ENCODE measurements around the gene POU2F3.

DNA sequence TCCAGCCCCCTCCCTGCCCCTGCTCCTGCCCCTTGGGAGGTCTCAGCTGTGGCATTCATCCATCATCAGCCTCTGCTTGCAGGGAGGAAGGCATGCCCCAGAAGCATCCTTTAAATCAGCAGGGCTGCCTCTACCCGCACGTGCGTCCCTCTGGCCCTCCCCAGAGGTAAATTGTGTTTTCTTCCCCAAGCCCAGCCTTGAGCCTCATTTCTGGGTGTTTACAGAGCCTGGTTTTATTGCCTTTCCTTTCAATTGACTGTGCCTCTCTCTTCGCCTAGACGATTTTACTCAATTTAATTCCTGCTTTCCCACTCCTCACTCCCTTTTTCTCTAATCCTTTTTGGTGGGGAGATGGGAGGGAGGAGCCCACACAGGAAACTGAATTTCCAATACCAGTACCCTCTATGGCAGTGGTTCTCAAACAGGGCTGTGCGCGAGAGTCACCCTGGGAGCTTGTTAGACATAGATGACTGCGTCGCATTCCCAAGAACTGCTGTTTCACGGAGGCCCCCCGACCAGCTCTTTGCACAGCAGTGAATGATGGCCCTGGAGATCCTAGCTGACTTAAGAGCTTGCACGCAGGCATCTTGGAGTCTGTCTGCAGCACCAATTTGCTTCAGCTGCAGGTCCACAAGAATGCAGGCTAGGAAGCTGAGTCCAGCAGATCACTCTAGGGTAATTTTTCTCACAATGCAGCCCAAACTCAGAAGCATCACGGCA, 44.2 kb upstream of the POU2F3 start:
- TF ChIP-seq, protein P1, sequence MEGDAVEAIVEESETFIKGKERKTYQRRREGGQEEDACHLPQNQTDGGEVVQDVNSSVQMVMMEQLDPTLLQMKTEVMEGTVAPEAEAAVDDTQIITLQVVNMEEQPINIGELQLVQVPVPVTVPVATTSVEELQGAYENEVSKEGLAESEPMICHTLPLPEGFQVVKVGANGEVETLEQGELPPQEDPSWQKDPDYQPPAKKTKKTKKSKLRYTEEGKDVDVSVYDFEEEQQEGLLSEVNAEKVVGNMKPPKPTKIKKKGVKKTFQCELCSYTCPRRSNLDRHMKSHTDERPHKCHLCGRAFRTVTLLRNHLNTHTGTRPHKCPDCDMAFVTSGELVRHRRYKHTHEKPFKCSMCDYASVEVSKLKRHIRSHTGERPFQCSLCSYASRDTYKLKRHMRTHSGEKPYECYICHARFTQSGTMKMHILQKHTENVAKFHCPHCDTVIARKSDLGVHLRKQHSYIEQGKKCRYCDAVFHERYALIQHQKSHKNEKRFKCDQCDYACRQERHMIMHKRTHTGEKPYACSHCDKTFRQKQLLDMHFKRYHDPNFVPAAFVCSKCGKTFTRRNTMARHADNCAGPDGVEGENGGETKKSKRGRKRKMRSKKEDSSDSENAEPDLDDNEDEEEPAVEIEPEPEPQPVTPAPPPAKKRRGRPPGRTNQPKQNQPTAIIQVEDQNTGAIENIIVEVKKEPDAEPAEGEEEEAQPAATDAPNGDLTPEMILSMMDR (IDR thresholded peaks at IDR 0.05) = no peak
- TF ChIP-seq POLR2A (IDR thresholded peaks at IDR 0.05) = no peak

Data from heart left ventricle (tissue), 13 donors.